GM12878 (cell line): Measurements from ENCODE around the gene IQCC. TPM values are rescaled to one million over a fixed set of nuclear protein-coding genes. Genes with fewer than 3 reads are reported as not detected.

Experiments used
- BCL11A ChIP-seq: IDR thresholded peaks from 2 replicates; pipeline ENCODE4 v1.6.1; 2011; ENCODE audit warnings: low read depth, low read length
- EP300 ChIP-seq, 2 experiments: fragments of 150-350 bp in 1 of 2; IDR thresholded peaks; 2 replicates each; pipeline ENCODE4 v1.6.1; 2011 to 2012; ENCODE audit warnings: low read depth in 2 of 2, low read length in 2 of 2, borderline replicate concordance in 1 of 2, improper control_type of control experiment in 1 of 2, inconsistent platforms in 1 of 2; ENCODE audit not compliant: control insufficient read depth in 1 of 2
- FOXM1 ChIP-seq: IDR thresholded peaks from 2 replicates; pipeline ENCODE4 v1.6.1; 2012; ENCODE audit warnings: low read depth, mild to moderate bottlenecking, inconsistent platforms, low read length, moderate library complexity
- HDGF ChIP-seq: fragments of 450-650 bp; IDR thresholded peaks from 2 replicates; pipeline ENCODE4 v1.6.1; 2016; ENCODE audit warnings: antibody characterized with exemption
- IKZF1 ChIP-seq: fragments of 450-650 bp; conservative IDR thresholded peaks from 2 replicates; pipeline ENCODE4 v1.6.1; 2017; ENCODE audit warnings: antibody characterized with exemption, mild to moderate bottlenecking
- IKZF2 ChIP-seq, 2 experiments: fragments of 450-650 bp; IDR thresholded peaks; 2 replicates each; pipeline ENCODE4 v1.6.1; 2017; ENCODE audit warnings: mild to moderate bottlenecking in 2 of 2, moderate library complexity in 2 of 2
- POLR2AphosphoS5 ChIP-seq: IDR thresholded peaks from 2 replicates; pipeline ENCODE4 v1.6.1; 2011; ENCODE audit warnings: mild to moderate bottlenecking, low read length, inconsistent platforms
- RBBP5 ChIP-seq: fragments of 200-600 bp; sonication (generic); conservative IDR thresholded peaks from 2 replicates; pipeline ENCODE4 v1.6.1; 2016
- SIN3A ChIP-seq: IDR thresholded peaks from 2 replicates; pipeline ENCODE4 v1.6.1; 2012; ENCODE audit warnings: low read depth, low read length, improper control_type of control experiment
- TAF1 ChIP-seq: IDR thresholded peaks from 2 replicates; pipeline ENCODE4 v1.6.1; 2011; ENCODE audit warnings: mild to moderate bottlenecking, low read depth, low read length, borderline replicate concordance
- TCF12 ChIP-seq: IDR thresholded peaks from 2 replicates; pipeline ENCODE4 v1.6.1; 2011; ENCODE audit warnings: low read depth, mild to moderate bottlenecking, low read length
- TCF3 ChIP-seq: IDR thresholded peaks from 2 replicates; pipeline ENCODE4 v1.6.1; 2012; ENCODE audit warnings: low read depth, mild to moderate bottlenecking, low read length, borderline replicate concordance; ENCODE audit not compliant: insufficient read depth
- polyA plus RNA-seq, 11 experiments: library from polyadenylated mRNA; depleted of rRNA in 4 of 11; unstranded in 6 of 11; stranded (reverse) in 5 of 11; fragments of >200 nt; fragmentation: Nextera tagmentation in 4 of 11; fragmentation: Illumina TruSeq in 1 of 11; extraction: Ambion mirVana in 4 of 11; extraction: Trizol in 1 of 11; gene quantifications; 1 replicate in 1 of 11; 2 replicates in 10 of 11; pipeline versions ENCODE4 v1.2.1 to v1.2.3, GENCODE V29; 2011 to 2016; ENCODE audit warnings: inconsistent platforms in 2 of 11, missing spikeins in 2 of 11, low read depth in 1 of 11
- total RNA-seq, 4 experiments: library from RNA; depleted of rRNA in 3 of 4; stranded (reverse); fragments of >200 nt in 3 of 4; fragmentation: Illumina TruSeq in 1 of 4; extraction: Trizol in 1 of 4; gene quantifications; 2 replicates each; pipeline versions ENCODE4 v1.2.1 to v1.2.3, GENCODE V29; 2013 to 2021
- TF ChIP-seq, protein P1 (sequence below): fragments of 450-650 bp; conservative IDR thresholded peaks from 2 replicates; pipeline ENCODE4 v1.6.1; 2017; ENCODE audit warnings: mild to moderate bottlenecking, moderate library complexity
- TF ChIP-seq, protein P2 (sequence below): fragments of 450-650 bp; formaldehyde crosslinking; IDR thresholded peaks from 2 replicates; pipeline ENCODE4 v1.4.0; 2022; ENCODE audit warnings: mild to moderate bottlenecking, moderate library complexity
- TF ChIP-seq, protein P3 (sequence below): fragments of 150-350 bp; IDR thresholded peaks from 2 replicates; pipeline ENCODE4 v1.6.1; 2016; ENCODE audit warnings: low read depth, low read length
- TF ChIP-seq, protein P4 (sequence below): fragments of 450-650 bp; IDR thresholded peaks from 2 replicates; pipeline ENCODE4 v1.6.1; 2017; ENCODE audit warnings: mild to moderate bottlenecking, moderate library complexity

Gene IQCC
- total and polyA plus RNA-seq, 10 of the 15 experiments (the other 5 are each of a cell fraction or from before 2014, with no cell fraction given) = 2.1 to 6.8 (median 4.9) TPM

DNA sequence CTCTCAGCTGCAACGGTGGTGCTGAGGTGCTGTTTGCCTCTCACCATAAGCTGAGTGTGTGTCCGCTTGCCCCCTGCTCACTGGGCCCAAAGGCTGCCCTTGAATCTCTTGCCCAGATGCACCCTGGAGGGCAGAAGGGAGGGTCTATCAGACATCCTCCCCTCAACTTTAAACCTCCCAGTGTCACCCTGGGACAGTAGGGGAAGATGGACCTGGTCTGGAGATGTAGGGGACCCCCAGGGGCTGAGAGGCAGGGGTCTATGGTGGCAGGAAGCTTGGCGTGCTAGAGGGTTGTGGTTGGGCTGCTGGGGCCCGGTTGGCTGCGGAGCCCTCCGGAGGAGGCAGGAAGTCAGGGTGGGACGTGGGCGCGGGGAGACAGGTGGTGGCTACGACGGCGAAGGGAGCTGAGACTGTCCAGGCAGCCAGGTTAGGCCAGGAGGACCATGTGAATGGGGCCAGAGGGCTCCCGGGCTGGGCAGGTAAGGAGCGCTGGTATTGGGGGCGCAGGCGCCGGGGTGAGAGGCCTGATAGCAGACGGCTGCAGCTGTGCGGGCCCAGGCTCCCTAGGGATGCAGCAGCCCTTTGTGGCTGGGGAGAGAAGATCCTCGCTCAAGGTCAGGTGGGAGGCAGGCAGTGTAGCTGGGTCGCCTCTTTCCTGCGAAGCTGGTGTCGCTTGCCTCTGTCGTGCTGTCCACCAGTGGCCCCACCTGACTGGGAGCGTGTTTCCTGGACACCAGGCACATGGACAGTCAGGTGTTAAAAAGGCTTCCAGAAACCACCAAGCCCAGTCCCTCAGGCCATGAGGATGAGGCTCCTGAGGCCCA is 45.6 kb downstream of the IQCC start, which contains the start of gene LCK (continued):
- TF ChIP-seq, protein P1, sequence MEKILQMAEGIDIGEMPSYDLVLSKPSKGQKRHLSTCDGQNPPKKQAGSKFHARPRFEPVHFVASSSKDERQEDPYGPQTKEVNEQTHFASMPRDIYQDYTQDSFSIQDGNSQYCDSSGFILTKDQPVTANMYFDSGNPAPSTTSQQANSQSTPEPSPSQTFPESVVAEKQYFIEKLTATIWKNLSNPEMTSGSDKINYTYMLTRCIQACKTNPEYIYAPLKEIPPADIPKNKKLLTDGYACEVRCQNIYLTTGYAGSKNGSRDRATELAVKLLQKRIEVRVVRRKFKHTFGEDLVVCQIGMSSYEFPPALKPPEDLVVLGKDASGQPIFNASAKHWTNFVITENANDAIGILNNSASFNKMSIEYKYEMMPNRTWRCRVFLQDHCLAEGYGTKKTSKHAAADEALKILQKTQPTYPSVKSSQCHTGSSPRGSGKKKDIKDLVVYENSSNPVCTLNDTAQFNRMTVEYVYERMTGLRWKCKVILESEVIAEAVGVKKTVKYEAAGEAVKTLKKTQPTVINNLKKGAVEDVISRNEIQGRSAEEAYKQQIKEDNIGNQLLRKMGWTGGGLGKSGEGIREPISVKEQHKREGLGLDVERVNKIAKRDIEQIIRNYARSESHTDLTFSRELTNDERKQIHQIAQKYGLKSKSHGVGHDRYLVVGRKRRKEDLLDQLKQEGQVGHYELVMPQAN = no peak
- TF ChIP-seq, protein P2, sequence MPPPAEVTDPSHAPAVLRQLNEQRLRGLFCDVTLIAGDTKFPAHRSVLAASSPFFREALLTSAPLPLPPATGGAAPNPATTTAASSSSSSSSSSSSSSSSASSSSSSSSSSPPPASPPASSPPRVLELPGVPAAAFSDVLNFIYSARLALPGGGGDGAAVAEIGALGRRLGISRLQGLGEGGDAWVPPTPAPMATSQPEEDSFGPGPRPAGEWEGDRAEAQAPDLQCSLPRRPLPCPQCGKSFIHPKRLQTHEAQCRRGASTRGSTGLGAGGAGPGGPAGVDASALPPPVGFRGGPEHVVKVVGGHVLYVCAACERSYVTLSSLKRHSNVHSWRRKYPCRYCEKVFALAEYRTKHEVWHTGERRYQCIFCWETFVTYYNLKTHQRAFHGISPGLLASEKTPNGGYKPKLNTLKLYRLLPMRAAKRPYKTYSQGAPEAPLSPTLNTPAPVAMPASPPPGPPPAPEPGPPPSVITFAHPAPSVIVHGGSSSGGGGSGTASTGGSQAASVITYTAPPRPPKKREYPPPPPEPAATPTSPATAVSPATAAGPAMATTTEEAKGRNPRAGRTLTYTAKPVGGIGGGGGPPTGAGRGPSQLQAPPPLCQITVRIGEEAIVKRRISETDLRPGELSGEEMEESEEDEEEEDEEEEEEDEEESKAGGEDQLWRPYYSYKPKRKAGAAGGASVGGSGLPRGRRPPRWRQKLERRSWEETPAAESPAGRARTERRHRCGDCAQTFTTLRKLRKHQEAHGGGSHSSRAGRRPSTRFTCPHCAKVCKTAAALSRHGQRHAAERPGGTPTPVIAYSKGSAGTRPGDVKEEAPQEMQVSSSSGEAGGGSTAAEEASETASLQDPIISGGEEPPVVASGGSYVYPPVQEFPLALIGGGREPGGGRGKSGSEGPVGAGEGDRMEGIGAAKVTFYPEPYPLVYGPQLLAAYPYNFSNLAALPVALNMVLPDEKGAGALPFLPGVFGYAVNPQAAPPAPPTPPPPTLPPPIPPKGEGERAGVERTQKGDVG (CRISPR knock-in tag) = no peak
- peak; percentile 69; the same call in 1 of the 2 replicates for TF ChIP-seq HDGF
- peak; percentile 49 for TF ChIP-seq IKZF1
- peak; percentile 92 for TF ChIP-seq TCF3
- TF ChIP-seq EP300 (IDR thresholded peaks at IDR 0.05; ENCODE audit: borderline replicate concordance in 1 of 2, control insufficient read depth in 1 of 2, low read depth in 2 of 2, low read length in 2 of 2) = 0 out of 4 replicates have a peak, but pooled peaks of 1 of the 2 experiments have one; percentile 4
- TF ChIP-seq IKZF2 (IDR thresholded peaks at IDR 0.05) = peak in 1 of 2 experiments; percentile 20; a peak in 1 of 4 replicates
- no peak for TF ChIP-seq FOXM1
- TF ChIP-seq, protein P3, sequence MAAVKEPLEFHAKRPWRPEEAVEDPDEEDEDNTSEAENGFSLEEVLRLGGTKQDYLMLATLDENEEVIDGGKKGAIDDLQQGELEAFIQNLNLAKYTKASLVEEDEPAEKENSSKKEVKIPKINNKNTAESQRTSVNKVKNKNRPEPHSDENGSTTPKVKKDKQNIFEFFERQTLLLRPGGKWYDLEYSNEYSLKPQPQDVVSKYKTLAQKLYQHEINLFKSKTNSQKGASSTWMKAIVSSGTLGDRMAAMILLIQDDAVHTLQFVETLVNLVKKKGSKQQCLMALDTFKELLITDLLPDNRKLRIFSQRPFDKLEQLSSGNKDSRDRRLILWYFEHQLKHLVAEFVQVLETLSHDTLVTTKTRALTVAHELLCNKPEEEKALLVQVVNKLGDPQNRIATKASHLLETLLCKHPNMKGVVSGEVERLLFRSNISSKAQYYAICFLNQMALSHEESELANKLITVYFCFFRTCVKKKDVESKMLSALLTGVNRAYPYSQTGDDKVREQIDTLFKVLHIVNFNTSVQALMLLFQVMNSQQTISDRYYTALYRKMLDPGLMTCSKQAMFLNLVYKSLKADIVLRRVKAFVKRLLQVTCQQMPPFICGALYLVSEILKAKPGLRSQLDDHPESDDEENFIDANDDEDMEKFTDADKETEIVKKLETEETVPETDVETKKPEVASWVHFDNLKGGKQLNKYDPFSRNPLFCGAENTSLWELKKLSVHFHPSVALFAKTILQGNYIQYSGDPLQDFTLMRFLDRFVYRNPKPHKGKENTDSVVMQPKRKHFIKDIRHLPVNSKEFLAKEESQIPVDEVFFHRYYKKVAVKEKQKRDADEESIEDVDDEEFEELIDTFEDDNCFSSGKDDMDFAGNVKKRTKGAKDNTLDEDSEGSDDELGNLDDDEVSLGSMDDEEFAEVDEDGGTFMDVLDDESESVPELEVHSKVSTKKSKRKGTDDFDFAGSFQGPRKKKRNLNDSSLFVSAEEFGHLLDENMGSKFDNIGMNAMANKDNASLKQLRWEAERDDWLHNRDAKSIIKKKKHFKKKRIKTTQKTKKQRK = no peak
- no peak for TF ChIP-seq SIN3A
- TF ChIP-seq POLR2AphosphoS5 = peak; percentile 86
- TF ChIP-seq RBBP5 = no peak
- TF ChIP-seq TAF1 = peak; percentile 40; the same call in 1 of the 2 replicates
- TF ChIP-seq BCL11A = peak; percentile 48; the same call in 1 of the 2 replicates
- peak; percentile 78; the same call in 1 of the 2 replicates for TF ChIP-seq TCF12
- TF ChIP-seq, protein P4, sequence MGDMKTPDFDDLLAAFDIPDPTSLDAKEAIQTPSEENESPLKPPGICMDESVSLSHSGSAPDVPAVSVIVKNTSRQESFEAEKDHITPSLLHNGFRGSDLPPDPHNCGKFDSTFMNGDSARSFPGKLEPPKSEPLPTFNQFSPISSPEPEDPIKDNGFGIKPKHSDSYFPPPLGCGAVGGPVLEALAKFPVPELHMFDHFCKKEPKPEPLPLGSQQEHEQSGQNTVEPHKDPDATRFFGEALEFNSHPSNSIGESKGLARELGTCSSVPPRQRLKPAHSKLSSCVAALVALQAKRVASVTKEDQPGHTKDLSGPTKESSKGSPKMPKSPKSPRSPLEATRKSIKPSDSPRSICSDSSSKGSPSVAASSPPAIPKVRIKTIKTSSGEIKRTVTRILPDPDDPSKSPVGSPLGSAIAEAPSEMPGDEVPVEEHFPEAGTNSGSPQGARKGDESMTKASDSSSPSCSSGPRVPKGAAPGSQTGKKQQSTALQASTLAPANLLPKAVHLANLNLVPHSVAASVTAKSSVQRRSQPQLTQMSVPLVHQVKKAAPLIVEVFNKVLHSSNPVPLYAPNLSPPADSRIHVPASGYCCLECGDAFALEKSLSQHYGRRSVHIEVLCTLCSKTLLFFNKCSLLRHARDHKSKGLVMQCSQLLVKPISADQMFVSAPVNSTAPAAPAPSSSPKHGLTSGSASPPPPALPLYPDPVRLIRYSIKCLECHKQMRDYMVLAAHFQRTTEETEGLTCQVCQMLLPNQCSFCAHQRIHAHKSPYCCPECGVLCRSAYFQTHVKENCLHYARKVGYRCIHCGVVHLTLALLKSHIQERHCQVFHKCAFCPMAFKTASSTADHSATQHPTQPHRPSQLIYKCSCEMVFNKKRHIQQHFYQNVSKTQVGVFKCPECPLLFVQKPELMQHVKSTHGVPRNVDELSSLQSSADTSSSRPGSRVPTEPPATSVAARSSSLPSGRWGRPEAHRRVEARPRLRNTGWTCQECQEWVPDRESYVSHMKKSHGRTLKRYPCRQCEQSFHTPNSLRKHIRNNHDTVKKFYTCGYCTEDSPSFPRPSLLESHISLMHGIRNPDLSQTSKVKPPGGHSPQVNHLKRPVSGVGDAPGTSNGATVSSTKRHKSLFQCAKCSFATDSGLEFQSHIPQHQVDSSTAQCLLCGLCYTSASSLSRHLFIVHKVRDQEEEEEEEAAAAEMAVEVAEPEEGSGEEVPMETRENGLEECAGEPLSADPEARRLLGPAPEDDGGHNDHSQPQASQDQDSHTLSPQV = peak; percentile 5; the same call in 1 of the 2 replicates
